Measurements from ENCODE around the gene GRIA3.

The GRIA3 gene

GRCh38 chrX:123308658-123309057, 124.6 kb downstream of the GRIA3 start:
- H3K4me3 ChIP-seq (ENCODE audit: severe bottlenecking), result no peak overlapping the region
- H3K36me3 ChIP-seq (ENCODE audit: low read depth), result no peaks in the 10 kb centered on the region
- H3K27ac ChIP-seq (ENCODE audit: poor library complexity, severe bottlenecking), result no peak overlapping the region
- DNase-seq (ENCODE audit: low spot score) (no peak), ATAC-seq (ENCODE audit: low read depth) (no peak)
- TF ChIP-seq CTCF (IDR thresholded peaks at IDR 0.05; ENCODE audit: poor library complexity, severe bottlenecking), result no peak
- no peaks in the 10 kb centered on the region for H3K27me3 ChIP-seq (ENCODE audit: insufficient read depth, poor library complexity, severe bottlenecking)
- no peaks in the 10 kb centered on the region for H3K4me1 ChIP-seq (ENCODE audit: insufficient read depth, poor library complexity, severe bottlenecking)
- no peaks in the 10 kb centered on the region for H3K9me3 ChIP-seq (ENCODE audit: severe bottlenecking)

GRCh38 chrX:123310112-123310511, 126.0 kb downstream of the GRIA3 start:
- Histone ChIP-seq H3K4me1 (ENCODE audit: insufficient read depth, poor library complexity, severe bottlenecking) (no peaks in the 10 kb centered on the region), H3K27me3 (ENCODE audit: insufficient read depth, poor library complexity, severe bottlenecking) (no peaks in the 10 kb centered on the region), H3K4me3 (ENCODE audit: severe bottlenecking) (no peak overlapping the region), H3K9me3 (ENCODE audit: severe bottlenecking) (no peaks in the 10 kb centered on the region), H3K27ac (ENCODE audit: poor library complexity, severe bottlenecking) (no peak overlapping the region), H3K36me3 (ENCODE audit: low read depth) (no peaks in the 10 kb centered on the region)
- ATAC-seq (ENCODE audit: low read depth) (no peak), DNase-seq (ENCODE audit: low spot score) (no peak)
- TF ChIP-seq CTCF (IDR thresholded peaks at IDR 0.05; ENCODE audit: poor library complexity, severe bottlenecking), result no peak

GRCh38 chrX:123311486-123311885, 127.4 kb downstream of the GRIA3 start:
- no peak overlapping the region for H3K4me3 ChIP-seq (ENCODE audit: severe bottlenecking)
- no peak for ATAC-seq (ENCODE audit: low read depth)
- no peaks in the 10 kb centered on the region for H3K36me3 ChIP-seq (ENCODE audit: low read depth)
- H3K27ac ChIP-seq (ENCODE audit: poor library complexity, severe bottlenecking), result no peak overlapping the region
- no peaks in the 10 kb centered on the region for H3K4me1 ChIP-seq (ENCODE audit: insufficient read depth, poor library complexity, severe bottlenecking)
- no peak for TF ChIP-seq CTCF (IDR thresholded peaks at IDR 0.05; ENCODE audit: poor library complexity, severe bottlenecking)
- H3K9me3 ChIP-seq (ENCODE audit: severe bottlenecking), result no peaks in the 10 kb centered on the region
- DNase-seq (ENCODE audit: low spot score), result no peak
- H3K27me3 ChIP-seq (ENCODE audit: insufficient read depth, poor library complexity, severe bottlenecking), result no peaks in the 10 kb centered on the region

- H3K27me3 ChIP-seq (ENCODE audit: insufficient read depth, poor library complexity, severe bottlenecking), result no peaks in the 10 kb centered on the region
- ATAC-seq (ENCODE audit: low read depth), result no peak
- no peak for DNase-seq (ENCODE audit: low spot score)
These were observed 129.4 kb downstream of the GRIA3 start for GRCh38 chrX:123313486-123313885.

GRCh38 chrX:123320622-123321021, 136.5 kb downstream of the GRIA3 start:
- Histone ChIP-seq H3K4me3 (ENCODE audit: severe bottlenecking) (no peak overlapping the region), H3K9me3 (ENCODE audit: severe bottlenecking) (no peaks in the 10 kb centered on the region), H3K27ac (ENCODE audit: poor library complexity, severe bottlenecking) (no peak overlapping the region), H3K27me3 (ENCODE audit: insufficient read depth, poor library complexity, severe bottlenecking) (no peaks in the 10 kb centered on the region), H3K4me1 (ENCODE audit: insufficient read depth, poor library complexity, severe bottlenecking) (no peaks in the 10 kb centered on the region), H3K36me3 (ENCODE audit: low read depth) (no peaks in the 10 kb centered on the region)
- TF ChIP-seq CTCF (IDR thresholded peaks at IDR 0.05; ENCODE audit: poor library complexity, severe bottlenecking), result no peak
- no peak for ATAC-seq (ENCODE audit: low read depth)
- DNase-seq (ENCODE audit: low spot score), result no peak

More at GRCh38 chrX:123313486-123313885, 129.4 kb downstream of the GRIA3 start:
- Histone ChIP-seq H3K36me3 (ENCODE audit: low read depth) (no peaks in the 10 kb centered on the region), H3K4me3 (ENCODE audit: severe bottlenecking) (no peak overlapping the region), H3K9me3 (ENCODE audit: severe bottlenecking) (no peaks in the 10 kb centered on the region), H3K27ac (ENCODE audit: poor library complexity, severe bottlenecking) (no peak overlapping the region), H3K4me1 (ENCODE audit: insufficient read depth, poor library complexity, severe bottlenecking) (no peaks in the 10 kb centered on the region)
- no peak for TF ChIP-seq CTCF (IDR thresholded peaks at IDR 0.05; ENCODE audit: poor library complexity, severe bottlenecking)
